Measurements from ENCODE around the gene ANKH.

The ANKH gene

GRCh38 chr5:14664270-14665100 lies 207.1 kb downstream of the ANKH start, which contains the start of gene OTULIN:
Gene OTULIN (plus strand): TSS chr5:14664718. CDS start chr5:14664826, 108 bp downstream.
- H3K4ac ChIP-seq (ENCODE audit: low read depth, low read length) = peak within 1 kb of the TSS; percentile 17
- peak within 1 kb of the TSS; percentile 72 for H3K27ac ChIP-seq (ENCODE audit: low read depth, low read length)
- peak within 1 kb of the TSS; percentile 84 for H3K4me3 ChIP-seq (ENCODE audit: low read length)

DNA sequence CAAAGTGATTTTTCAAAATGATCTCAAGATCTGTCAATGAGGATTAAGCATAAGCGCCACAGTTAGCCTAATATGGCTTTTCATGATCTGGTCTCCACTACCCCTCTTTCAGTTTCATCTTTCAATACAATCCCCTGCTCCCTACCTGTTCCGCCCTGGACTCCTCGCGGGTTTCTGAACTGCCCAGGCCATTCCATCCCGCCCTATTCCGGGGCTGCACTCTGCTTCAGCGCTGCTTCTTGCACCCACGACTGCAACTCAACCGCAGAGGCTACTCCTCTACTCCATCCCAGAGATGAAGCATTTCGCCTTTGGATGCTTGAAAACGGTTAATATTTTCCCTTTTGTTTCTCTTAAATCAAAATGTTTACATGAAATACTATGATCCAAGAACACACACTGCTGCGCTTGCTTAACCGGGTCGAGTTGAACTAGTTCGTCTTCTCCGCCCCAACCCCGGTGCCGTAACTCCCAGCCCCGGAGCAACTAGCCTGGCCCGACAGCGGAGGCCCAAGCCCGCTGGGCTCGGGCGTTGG lies 207.8 kb downstream of the ANKH start:
- H3K23ac ChIP-seq (ENCODE audit: low read length) = peak overlapping the region; percentile 59
- H3K4ac ChIP-seq (ENCODE audit: low read depth, low read length) = no peak overlapping the region
- WGBS (ENCODE audit: extremely low coverage, insufficient coverage, low lambda C conversion rate) = no CpG with 5 or more reads among the region's 24 CpGs
- H3K79me2 ChIP-seq (ENCODE audit: control insufficient read depth, insufficient read depth, low read length) = peaks cover 16% of the 10 kb centered on the region
- H3K4me3 ChIP-seq (ENCODE audit: low read length) = peak overlapping the region; percentile 78
- H3K18ac ChIP-seq (ENCODE audit: low read length) = no peak overlapping the region
- peak overlapping the region; percentile 72 for H3K27ac ChIP-seq (ENCODE audit: low read depth, low read length)
- H3K27me3 ChIP-seq (ENCODE audit: insufficient read depth, low read length, poor library complexity) = no peaks in the 10 kb centered on the region
- no peaks in the 10 kb centered on the region for H3K36me3 ChIP-seq (ENCODE audit: control insufficient read depth, insufficient read depth, low read length)
- no peak overlapping the region for H4K8ac ChIP-seq (ENCODE audit: low read depth, low read length)
- peak overlapping the region; percentile 88 for H3K4me2 ChIP-seq (ENCODE audit: low read length)
- DNase-seq = peak; percentile 23
- peak overlapping the region; percentile 91 for H3K9ac ChIP-seq (ENCODE audit: low read length)
- no peak overlapping the region for H2BK15ac ChIP-seq (replicated peaks; ENCODE audit: low read depth)
- peaks cover 16% of the 10 kb centered on the region for H3K79me1 ChIP-seq (ENCODE audit: low read length)
- peaks cover 5% of the 10 kb centered on the region for H3K4me1 ChIP-seq (ENCODE audit: control insufficient read depth, low read depth, low read length)
- H4K5ac ChIP-seq (ENCODE audit: low read length) = no peak overlapping the region
- no peak overlapping the region for H2BK120ac ChIP-seq (ENCODE audit: low read depth, low read length)
- H2AK5ac ChIP-seq (ENCODE audit: low read length) = no peak overlapping the region
- H3K56ac ChIP-seq (ENCODE audit: low read length) = peak overlapping the region; percentile 97
- H2BK5ac ChIP-seq (ENCODE audit: low read length) = no peak overlapping the region

More at GRCh38 chr5:14664270-14665100, 207.1 kb downstream of the ANKH start, which contains the start of gene OTULIN:
- Histone ChIP-seq H3K79me2 (ENCODE audit: control insufficient read depth, insufficient read depth, low read length) (peaks cover 18% of the 10 kb centered on the region), H3K18ac (ENCODE audit: low read length) (peak within 1 kb of the TSS; percentile 55), H3K4me1 (ENCODE audit: control insufficient read depth, low read depth, low read length) (peaks cover 5% of the 10 kb centered on the region), H2BK5ac (ENCODE audit: low read length) (peak within 1 kb of the TSS; percentile 73), H3K4me2 (ENCODE audit: low read length) (peak within 1 kb of the TSS; percentile 88), H4K8ac (ENCODE audit: low read depth, low read length) (no peak within 1 kb of the TSS), H2AK5ac (ENCODE audit: low read length) (no peak within 1 kb of the TSS), H3K79me1 (ENCODE audit: low read length) (peaks cover 16% of the 10 kb centered on the region), H2BK120ac (ENCODE audit: low read depth, low read length) (no peak within 1 kb of the TSS), H3K27me3 (ENCODE audit: insufficient read depth, low read length, poor library complexity) (no peaks in the 10 kb centered on the region), H3K9ac (ENCODE audit: low read length) (peak within 1 kb of the TSS; percentile 91), H3K36me3 (ENCODE audit: control insufficient read depth, insufficient read depth, low read length) (no peaks in the 10 kb centered on the region), H2BK15ac (replicated peaks; ENCODE audit: low read depth) (no peak within 1 kb of the TSS), H3K23ac (ENCODE audit: low read length) (peak within 1 kb of the TSS; percentile 59), H3K56ac (ENCODE audit: low read length) (peak within 1 kb of the TSS; percentile 97), H4K5ac (ENCODE audit: low read length) (no peak within 1 kb of the TSS)
- DNase-seq = peak; percentile 92
- WGBS (ENCODE audit: extremely low coverage, insufficient coverage, low lambda C conversion rate) = no CpG with 5 or more reads among the region's 115 CpGs

DNA sequence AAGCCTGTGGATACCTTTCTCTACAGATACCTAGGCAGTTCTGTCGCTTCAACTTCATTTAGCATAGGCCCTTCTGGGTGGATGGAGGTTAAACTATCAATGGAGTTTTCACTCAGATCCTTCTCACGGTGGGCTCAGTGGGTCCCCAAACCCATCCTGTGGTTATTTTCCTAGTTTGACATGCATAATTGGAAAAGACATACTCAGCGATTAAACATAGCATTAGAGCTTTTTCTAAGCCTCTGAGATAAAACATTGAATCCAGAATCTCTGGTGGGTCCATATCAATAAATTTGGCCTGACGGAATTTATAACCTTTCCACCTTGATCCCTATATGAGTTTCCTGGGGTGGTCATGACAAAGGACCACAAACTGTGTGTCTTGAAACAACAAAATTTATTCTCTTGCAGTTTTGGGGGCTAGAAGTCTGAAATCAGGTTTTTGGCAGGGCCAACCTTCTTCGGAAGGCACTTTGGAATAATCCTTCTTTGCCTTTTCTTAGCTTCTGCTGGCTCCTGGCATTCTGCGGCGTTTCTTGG lies 208.8 kb downstream of the ANKH start:
- Histone ChIP-seq H2BK5ac (ENCODE audit: low read length) (no peak overlapping the region), H4K8ac (ENCODE audit: low read depth, low read length) (no peak overlapping the region), H3K79me1 (ENCODE audit: low read length) (peaks cover 12% of the 10 kb centered on the region), H2BK120ac (ENCODE audit: low read depth, low read length) (no peak overlapping the region), H4K5ac (ENCODE audit: low read length) (no peak overlapping the region), H2AK5ac (ENCODE audit: low read length) (no peak overlapping the region), H3K9ac (ENCODE audit: low read length) (no peak overlapping the region), H3K79me2 (ENCODE audit: control insufficient read depth, insufficient read depth, low read length) (peaks cover 11% of the 10 kb centered on the region), H3K4me2 (ENCODE audit: low read length) (no peak overlapping the region), H3K4me1 (ENCODE audit: control insufficient read depth, low read depth, low read length) (peaks cover 5% of the 10 kb centered on the region), H3K27ac (ENCODE audit: low read depth, low read length) (no peak overlapping the region), H3K23ac (ENCODE audit: low read length) (no peak overlapping the region), H3K56ac (ENCODE audit: low read length) (no peak overlapping the region), H3K4me3 (ENCODE audit: low read length) (no peak overlapping the region), H3K18ac (ENCODE audit: low read length) (no peak overlapping the region), H3K36me3 (ENCODE audit: control insufficient read depth, insufficient read depth, low read length) (no peaks in the 10 kb centered on the region), H3K27me3 (ENCODE audit: insufficient read depth, low read length, poor library complexity) (no peaks in the 10 kb centered on the region), H3K4ac (ENCODE audit: low read depth, low read length) (no peak overlapping the region), H2BK15ac (replicated peaks; ENCODE audit: low read depth) (no peak overlapping the region)
- no peak for DNase-seq
- no CpG with 5 or more reads among the region's 7 CpGs for WGBS (ENCODE audit: extremely low coverage, insufficient coverage, low lambda C conversion rate)

DNA sequence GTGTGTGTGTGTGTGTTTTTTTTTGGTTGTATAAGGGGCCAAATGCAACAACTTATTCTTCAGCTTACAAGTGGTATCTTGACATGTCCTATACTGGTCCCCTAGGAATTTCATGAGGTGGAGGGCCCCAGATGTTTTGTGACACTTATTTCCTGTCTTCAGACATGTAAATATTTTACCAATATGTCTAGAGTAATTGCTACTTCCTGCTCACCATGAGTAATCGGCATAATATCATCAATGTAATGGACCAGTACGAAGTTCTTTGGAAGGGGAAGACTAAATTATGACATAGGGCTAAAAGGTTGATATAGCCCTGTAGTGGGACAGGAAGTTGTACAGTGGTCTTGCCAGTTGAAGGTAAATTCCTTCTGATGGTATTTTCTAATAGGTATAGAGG lies 210.7 kb downstream of the ANKH start:
- Histone ChIP-seq H3K56ac (ENCODE audit: low read length) (no peak overlapping the region), H3K27ac (ENCODE audit: low read depth, low read length) (no peak overlapping the region), H2AK5ac (ENCODE audit: low read length) (no peak overlapping the region), H3K27me3 (ENCODE audit: insufficient read depth, low read length, poor library complexity) (no peaks in the 10 kb centered on the region), H2BK15ac (replicated peaks; ENCODE audit: low read depth) (no peak overlapping the region), H3K79me1 (ENCODE audit: low read length) (peaks cover 2% of the 10 kb centered on the region), H3K4me2 (ENCODE audit: low read length) (no peak overlapping the region), H4K8ac (ENCODE audit: low read depth, low read length) (no peak overlapping the region), H3K9ac (ENCODE audit: low read length) (no peak overlapping the region), H4K5ac (ENCODE audit: low read length) (no peak overlapping the region), H3K36me3 (ENCODE audit: control insufficient read depth, insufficient read depth, low read length) (no peaks in the 10 kb centered on the region), H3K18ac (ENCODE audit: low read length) (no peak overlapping the region), H2BK5ac (ENCODE audit: low read length) (no peak overlapping the region), H3K4me1 (ENCODE audit: control insufficient read depth, low read depth, low read length) (peaks cover 2% of the 10 kb centered on the region), H3K79me2 (ENCODE audit: control insufficient read depth, insufficient read depth, low read length) (peaks cover under 1% of the 10 kb centered on the region), H3K4me3 (ENCODE audit: low read length) (no peak overlapping the region), H3K23ac (ENCODE audit: low read length) (no peak overlapping the region), H3K4ac (ENCODE audit: low read depth, low read length) (no peak overlapping the region), H2BK120ac (ENCODE audit: low read depth, low read length) (no peak overlapping the region)
- DNase-seq = no peak
- WGBS (ENCODE audit: extremely low coverage, insufficient coverage, low lambda C conversion rate) = no CpG with 5 or more reads among the region's 2 CpGs

GRCh38 chr5:14659821-14660607 lies 211.6 kb downstream of the ANKH start:
- Histone ChIP-seq H4K5ac (ENCODE audit: low read length) (no peak overlapping the region), H3K4me2 (ENCODE audit: low read length) (no peak overlapping the region), H3K4me3 (ENCODE audit: low read length) (no peak overlapping the region), H4K8ac (ENCODE audit: low read depth, low read length) (no peak overlapping the region), H3K27me3 (ENCODE audit: insufficient read depth, low read length, poor library complexity) (no peaks in the 10 kb centered on the region), H3K4me1 (ENCODE audit: control insufficient read depth, low read depth, low read length) (no peaks in the 10 kb centered on the region), H3K79me2 (ENCODE audit: control insufficient read depth, insufficient read depth, low read length) (no peaks in the 10 kb centered on the region), H3K9ac (ENCODE audit: low read length) (no peak overlapping the region), H3K56ac (ENCODE audit: low read length) (no peak overlapping the region), H3K27ac (ENCODE audit: low read depth, low read length) (no peak overlapping the region), H3K4ac (ENCODE audit: low read depth, low read length) (no peak overlapping the region), H2BK15ac (replicated peaks; ENCODE audit: low read depth) (no peak overlapping the region), H2BK120ac (ENCODE audit: low read depth, low read length) (no peak overlapping the region), H3K36me3 (ENCODE audit: control insufficient read depth, insufficient read depth, low read length) (no peaks in the 10 kb centered on the region), H2AK5ac (ENCODE audit: low read length) (no peak overlapping the region), H3K18ac (ENCODE audit: low read length) (no peak overlapping the region), H3K23ac (ENCODE audit: low read length) (no peak overlapping the region), H2BK5ac (ENCODE audit: low read length) (no peak overlapping the region), H3K79me1 (ENCODE audit: low read length) (no peaks in the 10 kb centered on the region)
- DNase-seq = no peak
- WGBS (ENCODE audit: extremely low coverage, insufficient coverage, low lambda C conversion rate) = no CpG with 5 or more reads among the region's 3 CpGs
